Uterus (tissue), 4 donors: ENCODE results near the gene MAP3K15. TPM values are rescaled to one million over a fixed set of nuclear protein-coding genes. Genes with fewer than 3 reads are reported as not detected.
"Not testable (repeated sequence)": the region's sequence is repeated elsewhere in the genome, so short reads cannot be mapped to it uniquely, and the experiment has no call there.

Source experiments
- DNase-seq, 2 donors: peaks; one replicate each; pipeline ENCODE4 v3.0.0-alpha.2; 2019 to 2020
- H3K27ac ChIP-seq, 2 donors: fragments of 200-600 bp; sonication (generic); 1 replicate in 1 of 2; 2 replicates in 1 of 2; pipeline ENCODE4 v1.5.1; 2016 to 2018
- H3K27me3 ChIP-seq, 2 donors: fragments of 200-600 bp; sonication (generic); one replicate each; pipeline ENCODE4 v1.5.1; 2018 to 2019; ENCODE audit warnings: control low read depth in 1 of 2
- H3K36me3 ChIP-seq, 2 donors: fragments of 200-600 bp; sonication (generic); one replicate each; pipeline ENCODE4 v1.5.1; 2019; ENCODE audit warnings: control low read depth in 1 of 2
- H3K4me1 ChIP-seq, 2 donors: fragments of 200-600 bp; sonication (generic); one replicate each; pipeline ENCODE4 v1.5.1; 2018 to 2019; ENCODE audit warnings: control low read depth in 1 of 2
- H3K4me3 ChIP-seq, 2 donors: fragments of 200-600 bp; sonication (generic); 1 replicate in 1 of 2; 2 replicates in 1 of 2; pipeline ENCODE4 v1.5.1; 2018 to 2019; ENCODE audit warnings: mild to moderate bottlenecking in 1 of 2
- H3K9me3 ChIP-seq, 2 donors: fragments of 200-600 bp; sonication (generic); one replicate each; pipeline ENCODE4 v1.5.1; 2019; ENCODE audit warnings: control low read depth in 1 of 2
- POLR2A ChIP-seq, 2 donors: fragments of 450-650 bp; IDR thresholded peaks; one replicate each; pipeline ENCODE4 v1.6.1; 2016; ENCODE audit warnings: antibody characterized with exemption in 2 of 2, mild to moderate bottlenecking in 1 of 2, moderate library complexity in 1 of 2
- intact Hi-C: fragments of 100-400 bp; cut with DNase I; formaldehyde crosslinking; loops from one replicate; pipeline ENCODE4 v1.15.1; 2023; ENCODE audit warnings: low total_unique reads
- total RNA-seq, 4 donors: library from RNA; depleted of rRNA in 3 of 4; stranded (reverse); fragments of >200 nt in 3 of 4; gene quantifications; one replicate each; pipeline versions ENCODE4 v1.1.0 to v1.2.4, GENCODE V29; 2014 to 2023
- TF ChIP-seq, protein P1 (sequence below), 4 experiments: fragments of 200-600 bp in 2 of 4; fragments of 450-650 bp in 2 of 4; sonication (generic) in 2 of 4; IDR thresholded peaks; one replicate each; pipeline ENCODE4 v1.5.1; 2016 to 2019; ENCODE audit warnings: antibody characterized with exemption in 4 of 4, mild to moderate bottlenecking in 2 of 4, moderate library complexity in 1 of 4
- donor health status: DM: yes; HTN: yes; CAD: no.

The MAP3K15 gene
- total RNA-seq, 4 donors from 2014 or later: 0.55 to 0.90 TPM; not detected in 2

DNA sequence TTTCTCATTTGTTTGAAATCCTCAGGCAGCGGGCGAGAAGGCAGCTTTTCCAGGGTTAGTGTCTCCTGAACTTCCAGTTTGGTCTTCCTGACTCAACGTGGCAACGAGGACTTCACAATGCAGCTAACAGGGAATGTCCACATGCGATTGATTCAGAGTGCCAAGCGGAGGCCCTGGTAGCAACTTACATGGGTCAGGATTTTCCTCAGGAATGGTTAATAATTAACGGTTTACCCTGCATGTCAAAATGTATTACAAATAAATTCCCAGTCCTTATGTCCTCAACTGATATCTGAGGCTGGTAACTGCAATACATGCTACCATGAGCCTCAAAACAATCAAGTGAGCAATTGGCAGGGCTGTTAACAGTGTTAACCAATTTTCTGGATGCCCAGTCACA lies 67.2 kb downstream of the MAP3K15 start:
- Histone ChIP-seq H3K36me3 (no peaks in the 10 kb centered on the region), H3K4me3 (no peak overlapping the region), H3K27ac (no peak overlapping the region), H3K9me3 (no peaks in the 10 kb centered on the region), H3K4me1 (no peaks in the 10 kb centered on the region), H3K27me3 (no peaks in the 10 kb centered on the region)
- DNase-seq: no peak
- TF ChIP-seq, protein P1, sequence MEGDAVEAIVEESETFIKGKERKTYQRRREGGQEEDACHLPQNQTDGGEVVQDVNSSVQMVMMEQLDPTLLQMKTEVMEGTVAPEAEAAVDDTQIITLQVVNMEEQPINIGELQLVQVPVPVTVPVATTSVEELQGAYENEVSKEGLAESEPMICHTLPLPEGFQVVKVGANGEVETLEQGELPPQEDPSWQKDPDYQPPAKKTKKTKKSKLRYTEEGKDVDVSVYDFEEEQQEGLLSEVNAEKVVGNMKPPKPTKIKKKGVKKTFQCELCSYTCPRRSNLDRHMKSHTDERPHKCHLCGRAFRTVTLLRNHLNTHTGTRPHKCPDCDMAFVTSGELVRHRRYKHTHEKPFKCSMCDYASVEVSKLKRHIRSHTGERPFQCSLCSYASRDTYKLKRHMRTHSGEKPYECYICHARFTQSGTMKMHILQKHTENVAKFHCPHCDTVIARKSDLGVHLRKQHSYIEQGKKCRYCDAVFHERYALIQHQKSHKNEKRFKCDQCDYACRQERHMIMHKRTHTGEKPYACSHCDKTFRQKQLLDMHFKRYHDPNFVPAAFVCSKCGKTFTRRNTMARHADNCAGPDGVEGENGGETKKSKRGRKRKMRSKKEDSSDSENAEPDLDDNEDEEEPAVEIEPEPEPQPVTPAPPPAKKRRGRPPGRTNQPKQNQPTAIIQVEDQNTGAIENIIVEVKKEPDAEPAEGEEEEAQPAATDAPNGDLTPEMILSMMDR (IDR thresholded peaks at IDR 0.05): no peak
- TF ChIP-seq POLR2A (IDR thresholded peaks at IDR 0.05): no peak
- intact Hi-C loops: no loop called here

DNA sequence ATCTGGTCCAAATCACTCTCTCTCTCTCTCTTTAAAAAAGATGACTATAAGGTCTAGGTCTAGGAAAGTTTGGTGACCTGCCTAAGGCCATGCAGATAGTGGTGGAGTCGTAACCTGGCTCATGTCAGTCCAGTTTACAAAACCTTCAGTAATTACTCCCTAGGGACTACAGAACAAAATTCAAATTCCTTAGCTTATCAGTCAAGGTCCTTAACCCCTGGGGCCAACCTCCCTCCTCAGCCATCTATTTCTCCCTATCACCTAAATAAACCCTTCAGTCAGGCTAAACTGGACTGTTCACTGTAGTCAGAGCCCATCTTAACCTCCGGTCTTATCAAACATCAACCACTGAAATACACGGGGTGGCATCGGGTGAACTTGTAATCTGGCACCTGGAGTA lies 68.9 kb downstream of the MAP3K15 start:
- Histone ChIP-seq H3K9me3 (no peaks in the 10 kb centered on the region), H3K27me3 (no peaks in the 10 kb centered on the region), H3K4me3 (no peak overlapping the region), H3K36me3 (no peaks in the 10 kb centered on the region), H3K4me1 (no peaks in the 10 kb centered on the region), H3K27ac (no peak overlapping the region)
- TF ChIP-seq, protein P1 (IDR thresholded peaks at IDR 0.05): no peak
- no peak for TF ChIP-seq POLR2A (IDR thresholded peaks at IDR 0.05)
- intact Hi-C loops: no loop called here
- DNase-seq: no peak

DNA sequence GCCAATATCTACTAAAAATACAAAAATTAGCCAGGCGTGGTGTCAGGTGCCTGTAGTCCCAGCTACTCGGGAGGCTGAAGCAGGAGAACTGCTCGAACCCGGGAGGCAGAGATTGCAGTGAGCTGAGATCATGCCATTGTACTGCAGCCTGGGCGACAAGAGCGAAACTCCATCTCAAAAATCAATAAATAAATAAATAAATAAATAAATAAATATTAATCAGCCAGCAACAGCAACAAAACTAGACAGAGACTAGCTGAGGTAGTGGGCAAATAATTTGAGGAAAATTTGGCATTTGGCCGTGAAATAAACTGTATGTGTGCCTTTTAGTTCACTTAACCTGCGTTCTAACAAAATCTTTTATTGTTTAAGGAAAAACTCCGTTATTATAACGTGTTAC lies 69.5 kb downstream of the MAP3K15 start:
- H3K27me3 ChIP-seq, intact Hi-C loops, H3K9me3 ChIP-seq, H3K27ac ChIP-seq, H3K36me3 ChIP-seq, H3K4me1 ChIP-seq, H3K4me3 ChIP-seq, DNase-seq: not testable (repeated sequence)

DNA sequence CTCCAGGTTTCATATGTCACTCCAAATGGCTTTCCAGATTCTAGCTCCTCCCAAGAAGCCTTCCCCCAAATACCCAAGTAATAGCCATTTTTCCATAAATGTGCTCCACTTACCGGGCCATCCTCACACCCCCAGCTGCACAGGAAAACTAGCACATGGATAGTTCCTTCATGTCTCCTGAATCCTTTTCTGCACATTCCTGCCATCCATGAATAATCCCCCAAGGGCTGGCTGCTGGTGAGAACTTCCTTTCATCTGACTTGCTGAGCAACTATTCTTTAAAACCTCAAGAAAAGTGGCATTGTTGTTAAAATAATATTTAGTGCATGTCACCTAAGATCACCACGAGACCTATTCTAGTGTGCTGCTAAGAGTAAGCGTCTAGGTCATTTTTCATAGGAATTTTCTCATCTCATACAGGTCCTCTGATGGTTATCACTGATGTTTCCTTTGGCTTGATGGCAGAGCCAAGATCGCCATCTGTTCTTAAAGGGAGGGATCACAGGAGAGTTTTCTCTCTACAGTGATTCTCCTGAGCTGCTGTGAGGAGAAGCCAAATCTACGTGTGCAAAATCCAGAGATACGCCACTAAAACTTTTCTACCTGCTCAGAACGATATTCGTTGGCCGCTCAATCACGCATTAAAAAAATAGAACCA lies 71.3 kb downstream of the MAP3K15 start:
- Histone ChIP-seq H3K27me3 (no peaks in the 10 kb centered on the region), H3K9me3 (no peaks in the 10 kb centered on the region), H3K4me1 (no peaks in the 10 kb centered on the region), H3K27ac (no peak overlapping the region), H3K4me3 (no peak overlapping the region), H3K36me3 (no peaks in the 10 kb centered on the region)
- intact Hi-C loops: no loop called here
- no peak for DNase-seq
- TF ChIP-seq POLR2A (IDR thresholded peaks at IDR 0.05): no peak
- TF ChIP-seq, protein P1 (IDR thresholded peaks at IDR 0.05): no peak

DNA sequence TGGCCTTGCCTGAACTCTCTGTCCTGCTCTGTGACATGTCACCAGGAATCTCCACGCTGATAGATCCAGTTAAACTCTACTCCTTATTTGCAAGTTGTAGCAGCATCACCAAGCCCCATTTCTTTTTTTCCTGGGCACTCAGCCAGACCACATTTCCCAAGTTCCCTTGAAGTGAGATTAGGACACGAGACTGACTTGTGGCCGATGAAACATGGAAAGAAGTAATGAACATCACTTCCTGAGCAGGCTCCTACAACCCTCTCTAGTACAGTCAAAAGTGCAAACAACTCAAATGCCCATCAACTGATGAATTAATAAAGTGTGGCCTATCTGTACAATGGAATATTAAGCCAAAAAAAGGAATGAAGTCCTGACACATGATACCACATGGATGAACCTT lies 74.6 kb downstream of the MAP3K15 start:
- Histone ChIP-seq H3K27me3 (no peaks in the 10 kb centered on the region), H3K9me3 (no peaks in the 10 kb centered on the region), H3K4me3 (no peak overlapping the region), H3K36me3 (no peaks in the 10 kb centered on the region), H3K4me1 (no peaks in the 10 kb centered on the region), H3K27ac (no peak overlapping the region)
- TF ChIP-seq, protein P1 (IDR thresholded peaks at IDR 0.05): no peak
- TF ChIP-seq POLR2A (IDR thresholded peaks at IDR 0.05): no peak
- intact Hi-C loops: no loop called here
- no peak for DNase-seq

DNA sequence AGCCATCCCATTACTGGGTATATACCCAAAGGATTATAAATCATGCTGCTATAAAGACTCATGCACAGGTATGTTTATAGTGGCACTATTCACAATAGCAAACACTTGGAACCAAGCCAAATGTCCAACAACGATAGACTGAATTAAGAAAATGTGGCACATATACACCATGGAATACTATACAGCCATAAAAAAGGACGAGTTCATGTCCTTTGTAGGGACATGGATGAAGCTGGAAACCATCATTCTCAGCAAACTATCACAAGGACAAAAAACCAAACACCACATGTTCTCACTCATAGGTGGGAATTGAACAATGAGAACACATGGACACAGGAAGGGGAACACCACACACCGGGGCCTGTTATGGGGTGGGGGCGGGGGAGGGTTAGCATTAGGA lies 92.6 kb downstream of the MAP3K15 start:
- H3K4me1 ChIP-seq, H3K27ac ChIP-seq, H3K4me3 ChIP-seq, intact Hi-C loops, H3K27me3 ChIP-seq, H3K9me3 ChIP-seq, DNase-seq, H3K36me3 ChIP-seq: not testable (repeated sequence)
